Stimulated activated naive CD8-positive, alpha-beta T cell treated with anti-CD3 and anti-CD28 coated beads, Interleukin-15, Interleukin-2, amounts not matched to agents 100 ng/mL and 50 ng/mL, for 24 hours (primary cell): ENCODE data around the gene SLC25A5.
"Not testable (repeated sequence)": the region's sequence is repeated elsewhere in the genome, so short reads cannot be mapped to it uniquely, and the experiment has no call there.

Experiments used
- H3K27ac Mint-ChIP-seq: one replicate; pipeline ENCODE4 v1.8.0; 2021; ENCODE audit warnings: mild to moderate bottlenecking, mixed read lengths
- H3K27me3 Mint-ChIP-seq: one replicate; pipeline ENCODE4 v1.8.0; 2021; ENCODE audit warnings: mixed read lengths
- H3K36me3 Mint-ChIP-seq: one replicate; pipeline ENCODE4 v1.8.0; 2021; ENCODE audit warnings: low read depth, mixed read lengths
- H3K4me1 Mint-ChIP-seq: one replicate; pipeline ENCODE4 v1.8.0; 2021; ENCODE audit warnings: low read depth, mixed read lengths
- H3K4me3 Mint-ChIP-seq: one replicate; pipeline ENCODE4 v1.8.0; 2021; ENCODE audit warnings: mild to moderate bottlenecking, mixed read lengths
- H3K9me3 Mint-ChIP-seq: one replicate; pipeline ENCODE4 v1.8.0; 2021; ENCODE audit warnings: mixed read lengths

SLC25A5 gene

GRCh38 chrX:119488749-119489148 is 20.5 kb downstream of the SLC25A5 start:
- H3K36me3 Mint-ChIP-seq: no peaks in the 10 kb centered on the region
- H3K9me3 Mint-ChIP-seq: no peaks in the 10 kb centered on the region
- no peaks in the 10 kb centered on the region for H3K27me3 Mint-ChIP-seq
- no peaks in the 10 kb centered on the region for H3K4me1 Mint-ChIP-seq
- no peak overlapping the region for H3K4me3 Mint-ChIP-seq
- no peak overlapping the region for H3K27ac Mint-ChIP-seq

- Mint-ChIP-seq H3K4me3 (no peak overlapping the region), H3K27ac (no peak overlapping the region), H3K9me3 (no peaks in the 10 kb centered on the region), H3K36me3 (no peaks in the 10 kb centered on the region), H3K4me1 (no peaks in the 10 kb centered on the region), H3K27me3 (no peaks in the 10 kb centered on the region)
Measured at GRCh38 chrX:119489212-119490074, 21.2 kb downstream of the SLC25A5 start.

- H3K4me3 Mint-ChIP-seq: no peak overlapping the region
- no peaks in the 10 kb centered on the region for H3K27me3 Mint-ChIP-seq
- no peaks in the 10 kb centered on the region for H3K9me3 Mint-ChIP-seq
- H3K4me1 Mint-ChIP-seq: peaks cover 9% of the 10 kb centered on the region
- H3K27ac Mint-ChIP-seq: no peak overlapping the region
- no peaks in the 10 kb centered on the region for H3K36me3 Mint-ChIP-seq
Measured at GRCh38 chrX:119492463-119492862, 24.2 kb downstream of the SLC25A5 start.

- H3K4me3 Mint-ChIP-seq, H3K4me1 Mint-ChIP-seq, H3K36me3 Mint-ChIP-seq, H3K27me3 Mint-ChIP-seq, H3K27ac Mint-ChIP-seq, H3K9me3 Mint-ChIP-seq: not testable (repeated sequence)
Measured at GRCh38 chrX:119493851-119494495, 25.7 kb downstream of the SLC25A5 start.

GRCh38 chrX:119495734-119496726 is 27.8 kb downstream of the SLC25A5 start:
- Mint-ChIP-seq H3K27me3 (no peaks in the 10 kb centered on the region), H3K9me3 (no peaks in the 10 kb centered on the region), H3K36me3 (no peaks in the 10 kb centered on the region), H3K27ac (no peak overlapping the region), H3K4me3 (no peak overlapping the region), H3K4me1 (peaks cover 9% of the 10 kb centered on the region)

GRCh38 chrX:119497185-119497584 is 28.9 kb downstream of the SLC25A5 start:
- Mint-ChIP-seq H3K4me3 (no peak overlapping the region), H3K36me3 (no peaks in the 10 kb centered on the region), H3K4me1 (peaks cover 14% of the 10 kb centered on the region), H3K9me3 (no peaks in the 10 kb centered on the region), H3K27ac (no peak overlapping the region), H3K27me3 (no peaks in the 10 kb centered on the region)

GRCh38 chrX:119500061-119500800 is 32.0 kb downstream of the SLC25A5 start:
- Mint-ChIP-seq H3K4me3 (no peak overlapping the region), H3K36me3 (no peaks in the 10 kb centered on the region), H3K4me1 (peaks cover 22% of the 10 kb centered on the region), H3K9me3 (no peaks in the 10 kb centered on the region), H3K27ac (no peak overlapping the region), H3K27me3 (no peaks in the 10 kb centered on the region)

- Mint-ChIP-seq H3K27ac (no peak overlapping the region), H3K27me3 (no peaks in the 10 kb centered on the region), H3K4me3 (no peak overlapping the region), H3K9me3 (no peaks in the 10 kb centered on the region), H3K4me1 (peaks cover 15% of the 10 kb centered on the region), H3K36me3 (no peaks in the 10 kb centered on the region)
Measured at GRCh38 chrX:119501511-119502148, 33.4 kb downstream of the SLC25A5 start.

- H3K27ac Mint-ChIP-seq: peak overlapping the region; percentile 58
- no peak overlapping the region for H3K4me3 Mint-ChIP-seq
- H3K27me3 Mint-ChIP-seq: no peaks in the 10 kb centered on the region
- peaks cover 13% of the 10 kb centered on the region for H3K4me1 Mint-ChIP-seq
- no peaks in the 10 kb centered on the region for H3K36me3 Mint-ChIP-seq
- no peaks in the 10 kb centered on the region for H3K9me3 Mint-ChIP-seq
Measured at GRCh38 chrX:119502727-119503483, 34.7 kb downstream of the SLC25A5 start.

- Mint-ChIP-seq H3K27me3 (no peaks in the 10 kb centered on the region), H3K4me3 (no peak overlapping the region), H3K4me1 (peaks cover 13% of the 10 kb centered on the region), H3K36me3 (no peaks in the 10 kb centered on the region), H3K27ac (no peak overlapping the region), H3K9me3 (no peaks in the 10 kb centered on the region)
Measured at GRCh38 chrX:119503484-119503861, 35.2 kb downstream of the SLC25A5 start.

- H3K27ac Mint-ChIP-seq, H3K27me3 Mint-ChIP-seq, H3K4me3 Mint-ChIP-seq, H3K36me3 Mint-ChIP-seq, H3K9me3 Mint-ChIP-seq: not testable (repeated sequence)
- H3K4me1 Mint-ChIP-seq: peaks cover 13% of the 10 kb centered on the region
Measured at GRCh38 chrX:119505145-119505544, 36.9 kb downstream of the SLC25A5 start.

GRCh38 chrX:119505945-119506344 is 37.7 kb downstream of the SLC25A5 start:
- H3K27me3 Mint-ChIP-seq: no peaks in the 10 kb centered on the region
- peaks cover 16% of the 10 kb centered on the region for H3K4me1 Mint-ChIP-seq
- H3K27ac Mint-ChIP-seq: no peak overlapping the region
- H3K9me3 Mint-ChIP-seq: no peaks in the 10 kb centered on the region
- H3K4me3 Mint-ChIP-seq: no peak overlapping the region
- H3K36me3 Mint-ChIP-seq: no peaks in the 10 kb centered on the region

GRCh38 chrX:119507206-119507605 is 39.0 kb downstream of the SLC25A5 start:
- Mint-ChIP-seq H3K27me3 (no peaks in the 10 kb centered on the region), H3K4me1 (peaks cover 11% of the 10 kb centered on the region), H3K9me3 (no peaks in the 10 kb centered on the region), H3K36me3 (no peaks in the 10 kb centered on the region), H3K4me3 (no peak overlapping the region), H3K27ac (no peak overlapping the region)
